AG09309 (cell line): ENCODE results near the gene DNM3.
"Not testable (repeated sequence)": the region's sequence is repeated elsewhere in the genome, so short reads cannot be mapped to it uniquely, and the experiment has no call there.

Experiments
- DNase-seq: peaks from one replicate; pipeline ENCODE4 v3.0.0-alpha.2; 2010; ENCODE audit warnings: low read depth
- H3K4me3 ChIP-seq: 2 replicates; pipeline ENCODE4 v1.5.1; 2011; ENCODE audit warnings: mild to moderate bottlenecking, low read depth, low read length, moderate library complexity; ENCODE audit not compliant: control insufficient read depth
- TF ChIP-seq, protein P1 (sequence below): IDR thresholded peaks from 2 replicates; pipeline ENCODE4 v1.5.1; 2011; ENCODE audit warnings: mild to moderate bottlenecking, low read depth, low read length, inconsistent platforms; ENCODE audit not compliant: insufficient read depth, control insufficient read depth; ENCODE audit errors: missing control alignments

Gene DNM3

DNA sequence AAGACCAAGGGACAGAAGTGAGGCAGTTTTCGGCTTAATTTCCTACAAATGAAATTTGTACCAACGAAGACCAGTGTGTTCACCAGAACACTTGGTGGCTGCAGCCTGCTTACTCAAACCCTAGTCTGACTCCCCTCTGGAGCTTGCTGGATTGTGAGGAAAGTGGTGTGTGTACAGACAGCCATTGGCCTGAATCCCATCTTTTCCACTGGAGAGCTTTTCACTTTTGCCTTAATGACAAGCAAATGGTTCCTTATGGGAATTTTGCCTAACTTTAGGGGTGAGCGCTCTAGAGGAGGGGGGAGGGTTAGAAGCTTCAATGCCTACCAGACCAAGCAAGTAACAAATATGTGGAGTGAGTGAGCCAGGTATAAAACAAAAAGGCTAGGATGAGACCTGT is 42.5 kb upstream of the DNM3 start:
- no peak overlapping the region for H3K4me3 ChIP-seq
- TF ChIP-seq, protein P1, sequence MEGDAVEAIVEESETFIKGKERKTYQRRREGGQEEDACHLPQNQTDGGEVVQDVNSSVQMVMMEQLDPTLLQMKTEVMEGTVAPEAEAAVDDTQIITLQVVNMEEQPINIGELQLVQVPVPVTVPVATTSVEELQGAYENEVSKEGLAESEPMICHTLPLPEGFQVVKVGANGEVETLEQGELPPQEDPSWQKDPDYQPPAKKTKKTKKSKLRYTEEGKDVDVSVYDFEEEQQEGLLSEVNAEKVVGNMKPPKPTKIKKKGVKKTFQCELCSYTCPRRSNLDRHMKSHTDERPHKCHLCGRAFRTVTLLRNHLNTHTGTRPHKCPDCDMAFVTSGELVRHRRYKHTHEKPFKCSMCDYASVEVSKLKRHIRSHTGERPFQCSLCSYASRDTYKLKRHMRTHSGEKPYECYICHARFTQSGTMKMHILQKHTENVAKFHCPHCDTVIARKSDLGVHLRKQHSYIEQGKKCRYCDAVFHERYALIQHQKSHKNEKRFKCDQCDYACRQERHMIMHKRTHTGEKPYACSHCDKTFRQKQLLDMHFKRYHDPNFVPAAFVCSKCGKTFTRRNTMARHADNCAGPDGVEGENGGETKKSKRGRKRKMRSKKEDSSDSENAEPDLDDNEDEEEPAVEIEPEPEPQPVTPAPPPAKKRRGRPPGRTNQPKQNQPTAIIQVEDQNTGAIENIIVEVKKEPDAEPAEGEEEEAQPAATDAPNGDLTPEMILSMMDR = no peak
- DNase-seq = no peak

DNA sequence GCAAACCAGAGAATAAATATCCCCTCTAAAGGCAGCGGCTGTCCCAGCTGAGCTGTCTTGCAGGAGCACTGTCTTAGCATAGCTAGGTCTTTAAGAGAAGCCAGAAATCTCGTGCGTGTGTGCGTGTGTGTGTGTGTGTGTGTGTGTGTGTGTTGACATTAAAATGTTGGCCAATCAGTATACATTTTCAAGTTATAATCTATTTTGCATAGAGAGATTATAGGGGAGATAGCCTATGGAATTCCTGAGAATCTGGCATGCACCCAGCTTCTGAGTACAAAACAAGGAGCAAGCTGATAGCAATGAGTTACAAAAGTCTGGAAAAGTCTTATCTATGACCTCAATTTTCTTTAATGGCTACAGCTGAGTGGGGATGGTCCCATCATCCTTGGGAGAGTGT is 42.1 kb upstream of the DNM3 start:
- TF ChIP-seq, protein P1 = no peak
- no peak for DNase-seq
- no peak overlapping the region for H3K4me3 ChIP-seq

DNA sequence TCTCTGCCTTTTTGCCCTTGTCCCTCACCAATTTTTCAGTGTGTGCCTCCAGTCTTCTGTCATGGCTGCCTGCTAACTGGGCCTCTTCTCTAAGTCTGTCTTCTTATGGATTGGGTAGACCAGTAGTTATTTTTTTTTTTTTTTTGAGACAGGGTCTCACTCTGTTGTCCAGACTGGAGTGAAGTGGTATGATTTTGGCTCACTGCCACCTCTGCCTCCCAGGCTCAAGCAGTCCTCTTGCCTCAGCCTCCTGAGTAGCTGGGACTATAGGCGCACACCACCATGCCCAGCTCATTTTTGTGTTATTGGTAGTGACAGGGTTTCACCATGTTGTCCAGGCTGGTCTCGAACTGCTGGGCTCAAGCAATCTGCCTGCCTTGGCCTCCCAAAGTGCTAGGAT is 41.6 kb upstream of the DNM3 start:
- not testable (repeated sequence) for DNase-seq, H3K4me3 ChIP-seq

DNA sequence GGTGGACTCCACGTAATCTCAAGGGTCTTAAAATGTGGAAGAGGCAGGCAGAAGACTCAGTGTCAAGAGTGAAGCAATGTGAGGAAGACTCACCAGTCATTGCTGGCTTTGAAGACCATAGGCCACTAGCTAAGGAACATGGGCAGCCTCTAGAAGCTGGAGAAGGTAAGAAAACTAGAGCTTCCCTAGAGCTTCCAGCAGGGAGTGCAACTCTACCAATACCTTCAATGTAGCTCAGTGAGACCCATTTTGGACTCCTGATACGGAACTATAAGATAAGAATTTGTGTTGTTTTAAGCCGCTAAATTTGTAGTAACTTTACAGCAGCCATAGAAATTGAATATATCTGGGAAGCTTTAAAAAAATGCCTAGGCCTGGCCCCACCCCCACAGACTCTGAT is 41.0 kb upstream of the DNM3 start:
- H3K4me3 ChIP-seq = no peak overlapping the region
- DNase-seq = no peak
- TF ChIP-seq, protein P1 = no peak

DNA sequence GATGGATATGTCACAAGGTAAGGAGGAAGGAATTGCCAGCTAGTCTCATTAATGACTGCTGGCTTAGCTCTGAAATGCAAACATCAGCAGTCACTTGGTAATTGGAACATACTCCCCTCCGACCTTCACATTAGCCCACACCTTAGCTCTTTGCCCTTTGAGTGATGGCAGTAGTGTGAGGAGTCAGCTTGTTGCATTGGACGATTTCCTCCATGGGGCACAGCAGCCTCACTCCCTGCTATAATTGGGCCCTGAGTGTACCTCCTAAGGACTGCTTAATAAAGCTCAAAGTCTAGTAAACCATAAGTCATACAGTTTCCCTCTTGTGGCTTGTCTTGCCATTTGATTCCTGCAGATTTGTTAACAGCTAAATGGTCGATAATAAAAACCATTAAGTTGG is 40.4 kb upstream of the DNM3 start:
- DNase-seq = no peak
- TF ChIP-seq, protein P1 = no peak

DNA sequence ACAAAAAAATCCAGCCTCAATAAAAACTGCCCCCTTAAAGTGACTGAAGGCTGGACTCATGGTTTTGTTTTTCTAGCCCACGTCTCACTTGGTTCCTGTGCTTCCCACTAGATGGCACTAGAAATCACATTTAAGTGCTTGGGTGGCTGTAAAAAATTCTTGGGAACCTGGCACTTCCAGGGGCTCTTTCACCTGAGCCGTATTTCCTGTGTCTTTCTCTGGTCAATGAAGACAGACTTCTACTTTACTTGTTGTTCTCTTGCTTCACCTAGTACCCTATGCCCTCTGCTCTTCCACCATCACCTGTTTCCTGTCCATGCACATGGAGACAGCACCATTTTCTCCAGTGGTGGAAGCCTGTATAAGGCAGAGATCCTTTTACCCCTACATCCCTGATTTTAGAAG is 39.8 kb upstream of the DNM3 start:
- no peak for DNase-seq
- H3K4me3 ChIP-seq = no peak overlapping the region
- TF ChIP-seq, protein P1 = peak; percentile 83

More for the DNA sequence above, 40.4 kb upstream of the DNM3 start:
- no peak overlapping the region for H3K4me3 ChIP-seq

DNA sequence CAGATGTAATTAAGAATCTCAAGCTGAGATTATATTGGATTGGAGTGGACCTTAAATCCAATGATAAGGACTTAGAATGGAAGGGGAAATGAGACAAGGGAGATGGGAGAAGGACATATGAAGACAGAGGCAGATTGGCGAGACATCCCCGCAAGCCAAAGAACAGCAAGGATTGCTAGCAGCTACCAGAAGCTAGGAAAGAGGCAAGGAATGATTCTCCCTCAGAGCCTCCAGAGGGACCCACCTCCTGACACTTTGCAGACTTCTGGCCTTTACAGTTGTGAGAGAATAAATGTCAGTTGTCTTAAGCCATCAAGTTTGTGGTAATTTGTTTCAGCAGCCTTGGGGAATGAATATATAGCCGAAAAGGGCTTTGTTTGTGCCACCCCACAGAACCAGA is 39.1 kb upstream of the DNM3 start:
- DNase-seq = no peak

More for the DNA sequence above, 39.1 kb upstream of the DNM3 start:
- no peak overlapping the region for H3K4me3 ChIP-seq
- TF ChIP-seq, protein P1 = no peak
